HG02840 (cell line): ENCODE measurements around the gene SLC7A7.
"Not testable (repeated sequence)": the region's sequence is repeated elsewhere in the genome, so short reads cannot be mapped to it uniquely, and the experiment has no call there.

Source experiments
- ATAC-seq: cut with Tn5 transposase; IDR thresholded peaks from one replicate; pipeline ENCODE4 v1.9.1; 2021; ENCODE audit warnings: mild to moderate bottlenecking, moderate library complexity, moderate number of reproducible peaks; ENCODE audit not compliant: unreplicated experiment, low FRiP score

SLC7A7 gene

DNA sequence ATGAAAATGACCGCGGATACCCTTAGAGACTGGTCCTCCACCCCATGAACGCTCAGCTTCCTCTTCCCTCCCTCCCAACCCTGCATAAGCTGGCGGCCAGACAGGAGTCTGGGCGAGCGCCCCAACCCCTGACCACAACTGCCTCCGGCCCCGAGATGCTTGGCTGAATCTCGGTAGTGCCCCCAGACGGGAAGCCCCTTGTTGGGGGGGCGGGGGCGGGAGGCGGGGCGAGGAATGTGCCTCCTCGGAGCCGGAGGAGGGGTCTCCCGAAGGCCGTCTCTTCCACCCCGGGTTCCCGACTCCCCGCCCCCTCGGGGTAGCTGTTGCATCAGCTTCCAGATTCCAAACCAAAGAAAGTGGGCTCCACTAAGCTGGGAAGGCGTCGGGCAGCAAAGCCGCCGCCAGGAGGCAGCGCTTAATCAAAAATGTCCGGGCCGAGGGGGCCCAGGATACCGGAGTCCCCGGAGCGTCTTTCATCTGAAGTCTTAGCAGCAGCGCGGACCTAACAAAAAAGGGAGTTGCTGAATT is 7.4 kb upstream of the SLC7A7 start:
- ATAC-seq: no peak

DNA sequence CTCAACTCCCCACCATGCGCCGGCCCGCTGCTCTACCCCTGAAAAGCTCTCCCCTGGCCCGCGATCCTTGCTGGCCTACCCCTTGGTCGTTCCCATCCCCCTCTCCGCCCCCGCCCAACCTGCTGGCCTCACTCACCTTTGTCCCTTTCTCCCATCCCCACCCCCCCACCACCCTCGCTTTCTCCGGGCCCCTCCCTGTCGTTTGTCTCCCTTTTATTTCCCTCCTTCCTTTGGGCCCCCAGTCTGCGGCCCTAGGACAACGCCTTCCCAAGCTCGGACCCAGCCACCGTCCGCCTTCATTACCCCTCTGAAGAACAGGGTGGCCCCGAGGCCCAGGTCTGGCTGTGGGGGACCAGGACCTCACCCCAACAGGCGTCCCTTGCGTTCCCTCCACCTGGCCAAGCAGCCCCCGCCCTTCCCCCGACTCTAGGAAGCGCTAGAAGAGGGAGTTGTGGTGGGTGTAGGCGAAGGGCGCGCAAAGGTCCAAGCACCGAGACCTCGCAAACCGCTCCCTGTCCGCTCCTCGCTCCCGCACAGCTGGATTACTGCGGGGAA is 6.9 kb upstream of the SLC7A7 start:
- no peak for ATAC-seq

DNA sequence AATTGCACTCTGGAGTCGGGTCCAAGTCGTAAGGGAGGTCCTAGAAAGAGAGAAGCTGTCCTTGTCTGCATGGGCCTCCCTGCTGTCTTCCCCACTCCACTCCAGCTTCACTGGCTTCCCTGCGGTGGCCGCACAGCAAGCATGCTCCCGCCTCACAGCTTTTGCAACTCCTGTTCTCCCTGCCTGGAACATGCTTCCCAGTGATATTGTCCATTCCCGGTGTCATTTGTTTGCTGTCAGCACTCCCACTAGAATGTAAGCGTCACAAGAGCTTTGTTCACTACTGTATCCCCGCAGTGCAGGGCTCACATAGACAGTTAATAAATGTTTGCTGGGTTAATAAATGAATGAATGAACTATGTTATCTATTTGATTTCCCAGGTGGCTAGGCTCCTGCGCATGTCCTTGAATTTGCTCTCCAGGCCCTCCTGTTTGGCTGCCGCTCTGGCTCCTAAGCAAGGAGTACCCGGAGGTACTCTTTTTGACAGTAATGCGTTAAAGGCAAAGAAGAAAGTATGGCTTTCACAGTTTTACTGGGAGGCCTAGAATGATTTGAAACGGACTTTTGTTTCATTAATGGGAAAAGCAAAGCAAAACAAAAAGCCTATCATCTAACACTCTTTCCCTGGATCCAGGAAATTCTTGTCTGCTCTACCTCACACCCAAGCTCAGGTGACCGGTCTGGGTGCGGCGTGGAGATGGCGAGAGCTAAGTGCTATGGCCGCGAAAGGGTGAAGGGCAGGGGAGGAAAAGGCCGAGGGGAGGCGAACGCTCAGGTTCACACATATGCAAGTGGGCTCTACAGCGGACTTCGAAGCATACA is 6.2 kb upstream of the SLC7A7 start:
- no peak for ATAC-seq

GRCh38 chr14:22820731-22821130 is 5.5 kb upstream of the SLC7A7 start:
- ATAC-seq: no peak

GRCh38 chr14:22819151-22819988 is 4.1 kb upstream of the SLC7A7 start:
- ATAC-seq: no peak

GRCh38 chr14:22814373-22814772 is 862 bp downstream of the SLC7A7 start:
- no peak for ATAC-seq

DNA sequence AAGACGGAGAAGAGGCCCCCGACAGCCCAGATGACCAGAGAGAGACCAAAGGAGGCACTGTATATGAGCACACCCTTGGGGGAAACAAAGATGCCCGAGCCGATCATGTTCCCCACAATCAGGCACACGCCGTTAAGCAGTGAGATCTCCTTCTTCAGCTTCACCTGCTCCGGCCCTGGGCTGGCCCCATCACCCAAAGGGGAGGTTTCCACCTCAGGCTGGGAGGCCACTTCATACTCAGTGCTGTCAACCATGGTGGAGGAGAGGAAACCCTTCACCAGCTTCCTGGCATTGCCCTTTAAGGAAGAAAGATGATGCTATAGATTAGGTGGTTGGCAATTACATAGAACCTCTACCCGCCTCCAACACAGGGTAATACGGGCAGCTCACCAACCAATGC is 2.1 kb downstream of the SLC7A7 start:
- no peak for ATAC-seq

DNA sequence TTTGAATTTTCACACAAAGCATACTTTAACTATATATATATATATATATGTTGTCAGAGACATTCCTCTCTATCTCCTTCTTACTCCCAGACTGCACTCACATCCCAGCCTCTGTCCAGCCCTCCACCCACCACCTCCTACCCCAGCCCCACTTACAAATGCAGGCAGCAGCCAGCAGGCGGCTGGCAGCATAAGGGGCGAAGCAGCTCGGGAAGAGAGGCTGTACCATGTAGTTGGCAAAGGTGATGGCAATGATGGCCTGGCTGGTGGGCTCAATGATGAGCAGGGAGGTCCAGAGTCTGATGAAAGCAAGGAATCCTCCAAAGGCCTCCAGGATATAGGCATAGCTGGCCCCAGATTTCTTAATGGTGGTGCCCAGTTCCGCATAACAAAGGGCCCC is 2.5 kb downstream of the SLC7A7 start:
- no peak for ATAC-seq

- ATAC-seq: no peak
Measured at GRCh38 chr14:22811722-22812121, 3.5 kb downstream of the SLC7A7 start.

DNA sequence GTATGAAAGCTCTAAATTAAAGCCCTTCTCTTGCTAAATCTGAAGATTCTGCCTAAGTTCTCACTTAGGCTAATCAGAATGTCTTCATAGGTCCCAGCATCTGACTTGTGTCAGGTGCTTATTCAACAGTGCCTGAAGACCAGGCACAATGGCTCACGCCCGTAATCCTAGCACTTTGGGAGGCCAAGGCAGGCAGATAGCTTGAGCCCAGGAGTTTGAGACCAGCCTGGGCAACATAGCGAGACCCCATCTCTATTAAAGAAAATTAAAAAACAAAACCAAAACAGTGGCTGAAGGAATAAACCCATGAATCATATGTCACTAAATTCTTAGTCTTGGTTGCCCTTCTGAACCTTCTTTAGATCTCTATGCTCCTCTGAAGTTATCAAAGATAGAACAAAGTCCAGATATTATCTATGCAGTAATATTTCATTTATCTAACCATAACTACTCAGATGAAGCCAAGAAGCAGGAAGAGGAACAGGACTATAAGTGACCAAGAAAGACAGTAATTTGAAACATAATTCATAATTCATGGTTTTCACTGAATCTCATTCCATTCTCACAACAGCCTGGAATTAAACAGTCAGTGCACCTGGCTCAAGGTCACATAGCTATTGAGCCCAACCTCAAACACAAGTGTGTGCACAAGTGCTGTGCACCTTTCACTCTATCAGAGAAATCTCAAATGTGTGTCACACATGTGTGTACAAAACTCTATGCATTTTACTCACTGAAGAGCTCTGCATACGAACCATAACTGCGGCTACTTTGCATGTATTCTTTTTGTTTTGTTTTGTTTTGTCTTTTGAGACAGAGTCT is 6.6 kb downstream of the SLC7A7 start:
- ATAC-seq: no peak

- ATAC-seq: no peak
Measured at GRCh38 chr14:22807432-22808087, 7.7 kb downstream of the SLC7A7 start.

DNA sequence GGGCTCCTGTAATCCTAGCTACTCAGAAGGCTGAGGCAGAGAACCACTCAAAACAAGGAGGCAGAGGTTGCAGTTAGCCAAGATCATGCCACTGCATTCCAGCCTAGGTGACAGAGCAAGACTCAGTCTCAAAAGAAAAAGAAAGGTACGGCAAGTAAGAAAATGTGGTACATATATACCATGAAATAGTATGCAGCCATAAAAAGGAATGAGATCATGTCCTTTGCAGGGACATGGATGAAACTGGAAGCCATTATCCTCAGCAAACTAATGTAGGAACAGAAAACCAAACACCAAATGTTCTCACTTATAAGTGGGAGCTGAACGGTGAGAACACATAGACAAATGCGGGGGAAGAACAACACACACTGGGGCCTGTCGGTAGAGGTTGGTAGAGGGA is 10.0 kb downstream of the SLC7A7 start:
- ATAC-seq: not testable (repeated sequence)

GRCh38 chr14:22803687-22803974 is 11.6 kb downstream of the SLC7A7 start:
- ATAC-seq: peak; percentile 34

- ATAC-seq: peak; percentile 52
Measured at GRCh38 chr14:22802860-22803686, 12.2 kb downstream of the SLC7A7 start.

GRCh38 chr14:22801716-22802115 is 13.5 kb downstream of the SLC7A7 start:
- no peak for ATAC-seq

DNA sequence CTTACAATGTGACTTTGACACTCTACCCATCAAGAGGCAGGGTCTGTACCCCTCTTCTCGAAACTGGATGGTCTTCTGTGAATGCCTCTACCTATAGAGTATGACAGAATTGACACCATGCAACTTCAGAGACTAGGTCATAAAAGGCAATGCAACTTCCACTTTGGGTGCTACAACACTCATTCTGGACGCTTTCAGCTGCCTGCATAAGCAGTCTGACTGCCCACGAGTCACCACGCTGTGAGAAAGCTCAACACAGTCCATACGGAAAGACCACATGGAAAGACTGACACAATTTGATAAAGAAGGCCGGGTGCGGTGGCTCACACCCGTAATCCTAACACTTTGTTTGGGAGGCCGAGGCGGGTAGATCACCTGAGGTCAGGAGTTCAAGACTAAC is 14.9 kb downstream of the SLC7A7 start:
- ATAC-seq: no peak

- no peak for ATAC-seq
Measured at GRCh38 chr14:22798528-22798927, 16.7 kb downstream of the SLC7A7 start.

- no peak for ATAC-seq
Measured at GRCh38 chr14:22797017-22797917, 18.0 kb downstream of the SLC7A7 start.
